Motor neuron (in vitro differentiated cells): ENCODE results near the gene ENTREP3. TPM values are rescaled to one million over a fixed set of nuclear protein-coding genes. Genes with fewer than 3 reads are reported as not detected.
"Not testable (repeated sequence)": the region's sequence is repeated elsewhere in the genome, so short reads cannot be mapped to it uniquely, and the experiment has no call there.

Source experiments
- ATAC-seq, 8 experiments: fragments of 200-7000 bp; cut with Tn5 transposase; replicated peaks in 6 of 8; 2 replicates each; pipeline ENCODE4 v1.8.0; 2021; ENCODE audit warnings: mild to moderate bottlenecking in 8 of 8, moderate library complexity in 8 of 8
- H3K27ac ChIP-seq, 2 donors: fragments of 250-450 bp; sonication (Bioruptor Pico); 2 replicates each; pipeline ENCODE4 v1.9.0; 2021; ENCODE audit warnings: antibody characterized with exemption in 2 of 2, mild to moderate bottlenecking in 2 of 2, moderate library complexity in 1 of 2
- H3K4me1 ChIP-seq, 2 donors: fragments of 250-450 bp; sonication (Bioruptor Pico); replicated peaks in 1 of 2; 2 replicates each; pipeline ENCODE4 v1.6.1; 2021; ENCODE audit warnings: antibody characterized with exemption in 2 of 2, mild to moderate bottlenecking in 2 of 2, moderate library complexity in 1 of 2
- H3K4me3 ChIP-seq, 5 donors: fragments of 250-450 bp; sonication (Bioruptor Pico); 2 replicates each; pipeline ENCODE4 v1.9.0; 2021; ENCODE audit warnings: antibody characterized with exemption in 5 of 5, mild to moderate bottlenecking in 5 of 5, moderate library complexity in 4 of 5
- whole genome bisulfite sequencing, 10 experiments: fragments of 450-650 bp; shearing (Covaris generic); methylation state at CpG; one replicate each; pipeline ENCODE4 v1.0.0; 2022; 5-methylcytosine and 5-hydroxymethylcytosine counted together
- in situ Hi-C, 9 experiments: fragments of 400-800 bp; cut with MboI; loops; one replicate each; pipeline ENCODE4 v1.15.0; 2021; ENCODE audit warnings: low sequenced_read_pairs in 9 of 9, low pct_unique_long_range_greater_than_20kb in 2 of 9; ENCODE audit not compliant: unreplicated experiment in 9 of 9
- total RNA-seq, 8 experiments: library from RNA; unstranded; fragments of 300-600 nt; gene quantifications; 2 replicates each; pipeline versions ENCODE4 v1.2.3 to v1.2.4, GENCODE V29; 2022

The ENTREP3 gene
- total RNA-seq, 8 experiments from 2014 or later: 5.5 to 38.6 (median 22.6) TPM

- 0 to 3% (median 0%) methylated on average over 1 to 18 of the region's 19 CpGs; no CpG with 5 or more reads in 3 of the 10 experiments for WGBS, 10 experiments
- in situ Hi-C loops: no loop called here
- H3K4me1 ChIP-seq: peaks cover 17 to 18% of the 10 kb centered on the region in 2 donors
- peak overlapping the region; percentile 40 to 69 for H3K27ac ChIP-seq
- H3K4me3 ChIP-seq: peak overlapping the region; percentile 43 to 47 (median 45)
- peak; percentile 49 to 63 (median 56) for ATAC-seq
Measured at GRCh38 chr1:155226910-155227260, 28.4 kb downstream of the ENTREP3 start.

DNA sequence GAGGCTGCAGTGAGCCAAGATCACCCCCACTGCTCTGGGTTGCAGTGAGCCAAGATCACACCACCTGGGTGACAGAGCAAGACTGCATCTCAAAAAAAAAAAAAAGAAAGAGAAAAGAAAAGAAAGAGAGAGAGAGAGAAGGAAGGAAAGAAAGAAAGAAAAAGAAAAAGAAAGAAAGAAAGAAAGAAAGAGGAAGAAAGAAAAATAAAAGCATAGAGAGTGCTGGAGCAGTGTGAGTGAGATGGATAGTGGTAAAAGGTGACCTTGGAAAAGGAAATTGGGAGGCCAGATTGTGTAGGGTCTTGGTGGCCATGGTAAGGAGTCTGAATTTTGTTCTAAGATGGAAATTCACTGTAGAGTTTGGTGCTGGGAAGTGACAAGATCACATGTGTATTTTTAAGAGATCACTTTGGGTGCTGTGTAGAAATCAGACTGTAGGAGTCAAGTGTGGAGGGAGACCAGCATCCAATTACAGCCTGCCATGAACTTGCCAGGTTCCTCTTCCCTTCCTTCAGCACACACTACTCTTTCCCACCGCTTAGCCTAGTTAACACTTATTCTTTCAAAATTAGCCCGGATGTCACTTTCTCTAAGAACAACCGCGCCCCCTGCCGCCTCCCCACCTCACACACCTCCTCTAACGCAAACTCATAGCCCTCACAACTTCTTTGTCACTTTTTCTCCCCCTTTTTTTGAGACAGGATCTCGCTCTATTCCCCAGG is 28.9 kb downstream of the ENTREP3 start:
- 0 to 13% (median 0%) methylated on average over 1 to 7 of the region's 7 CpGs; no CpG with 5 or more reads in 1 of the 10 experiments for WGBS, 10 experiments
- peaks cover 17 to 18% of the 10 kb centered on the region in 2 donors for H3K4me1 ChIP-seq
- peak; percentile 19 to 52 (median 36) for ATAC-seq
- in situ Hi-C loops: no loop called here
- H3K27ac ChIP-seq: peak overlapping the region; percentile 40 to 69
- peak overlapping the region; percentile 43 to 47 (median 45) for H3K4me3 ChIP-seq

- H3K4me3 ChIP-seq, in situ Hi-C loops, ATAC-seq, H3K27ac ChIP-seq: not testable (repeated sequence)
- 90 to 100% (median 99%) methylated on average over 1 to 8 of the region's 8 CpGs; no CpG with 5 or more reads in 2 of the 10 experiments for WGBS, 10 experiments
- H3K4me1 ChIP-seq: peaks cover 17 to 18% of the 10 kb centered on the region in 2 donors
Measured at GRCh38 chr1:155225404-155225759, 29.9 kb downstream of the ENTREP3 start.

DNA sequence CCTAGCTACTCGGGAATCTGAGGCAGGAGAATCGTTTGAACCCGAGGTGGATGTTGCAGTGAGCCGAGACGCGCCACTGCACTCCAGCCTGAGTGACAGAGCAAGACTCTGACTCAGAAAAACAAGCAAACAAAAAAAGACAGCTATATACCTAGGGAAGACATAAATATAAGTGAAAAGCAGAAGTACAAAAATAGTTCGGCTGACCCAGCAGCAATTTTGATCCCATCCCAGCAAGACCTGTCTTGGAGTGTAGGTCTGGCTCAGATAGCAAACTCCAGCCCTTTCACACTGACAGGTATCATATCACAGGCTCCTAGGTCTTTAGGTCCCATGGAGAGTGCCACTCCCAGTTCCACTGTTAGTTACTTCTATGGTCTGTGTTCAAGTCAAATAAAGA is 32.2 kb downstream of the ENTREP3 start:
- ATAC-seq: no peak
- in situ Hi-C loops: no loop called here
- Histone ChIP-seq H3K4me1 (peaks cover 24% of the 10 kb centered on the region in 2 donors), H3K4me3 (no peak overlapping the region), H3K27ac (no peak overlapping the region)
- 83 to 100% (median 95%) methylated on average over 1 to 7 of the region's 7 CpGs; no CpG with 5 or more reads in 3 of the 10 experiments for WGBS, 10 experiments

- ATAC-seq, H3K27ac ChIP-seq, in situ Hi-C loops, H3K4me3 ChIP-seq: not testable (repeated sequence)
- H3K4me1 ChIP-seq: peaks cover 14 to 15% of the 10 kb centered on the region in 2 donors
- WGBS, 10 experiments: 40 to 100% (median 95%) methylated on average over 1 to 10 of the region's 10 CpGs; no CpG with 5 or more reads in 3 of the 10 experiments
Measured at GRCh38 chr1:155220211-155220965, 34.9 kb downstream of the ENTREP3 start.

GRCh38 chr1:155219592-155220031 is 35.7 kb downstream of the ENTREP3 start:
- WGBS, 10 experiments: 0 to 30% methylated on average over 1 of the region's 1 CpG; no CpG with 5 or more reads in 8 of the 10 experiments
- in situ Hi-C loops: no loop called here
- no peak overlapping the region for H3K4me3 ChIP-seq

DNA sequence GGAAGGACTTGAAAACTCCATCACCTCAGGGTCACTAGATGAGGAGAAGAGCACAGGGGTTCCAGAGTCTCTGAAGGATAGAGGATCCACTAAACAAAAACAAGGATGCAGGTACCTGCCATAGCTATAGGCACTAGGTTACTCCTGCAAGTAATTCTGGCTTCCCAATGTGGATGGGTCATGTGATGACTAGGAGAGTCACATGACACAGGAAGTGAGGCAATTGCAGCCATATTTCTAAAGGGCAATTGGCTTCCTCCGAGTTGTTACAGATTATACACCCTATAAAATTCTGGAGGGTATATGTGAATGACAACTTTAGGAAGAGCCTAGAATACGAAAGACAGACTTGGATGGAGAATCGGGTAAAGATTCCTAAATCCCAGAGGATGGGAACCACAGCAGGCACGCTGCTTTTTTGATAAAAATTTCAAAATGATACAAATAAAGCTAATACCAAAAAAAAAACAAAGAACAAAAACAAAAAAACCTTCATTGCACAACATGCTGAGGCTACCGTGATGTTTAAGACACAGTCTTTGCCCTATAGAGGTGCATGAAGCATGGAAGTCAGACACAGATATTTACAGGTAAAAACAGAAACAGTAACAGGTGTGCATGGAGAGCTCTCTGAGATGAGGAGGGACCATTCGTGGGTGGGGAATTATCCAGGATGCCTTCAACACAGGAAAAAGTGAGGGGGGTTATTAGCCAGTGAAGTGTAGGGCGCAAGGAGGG is 36.3 kb downstream of the ENTREP3 start:
- ATAC-seq: peak; percentile 35 to 76 (median 69)
- peak overlapping the region in 2 of 5 donors; percentile 8 to 17 for H3K4me3 ChIP-seq
- H3K27ac ChIP-seq: peak overlapping the region in 1 of 2 donors; percentile 7
- WGBS, 10 experiments: 5 to 67% (median 48%) methylated on average over 1 to 7 of the region's 7 CpGs
- peaks cover 13 to 14% of the 10 kb centered on the region in 2 donors for H3K4me1 ChIP-seq
- in situ Hi-C loops: no loop called here

More at GRCh38 chr1:155219592-155220031, 35.7 kb downstream of the ENTREP3 start:
- H3K4me1 ChIP-seq: peaks cover 13 to 14% of the 10 kb centered on the region in 2 donors
- peak in 6 of 8 experiments; percentile 25 to 66 (median 58) for ATAC-seq
- H3K27ac ChIP-seq: peak overlapping the region in 1 of 2 donors; percentile 7

DNA sequence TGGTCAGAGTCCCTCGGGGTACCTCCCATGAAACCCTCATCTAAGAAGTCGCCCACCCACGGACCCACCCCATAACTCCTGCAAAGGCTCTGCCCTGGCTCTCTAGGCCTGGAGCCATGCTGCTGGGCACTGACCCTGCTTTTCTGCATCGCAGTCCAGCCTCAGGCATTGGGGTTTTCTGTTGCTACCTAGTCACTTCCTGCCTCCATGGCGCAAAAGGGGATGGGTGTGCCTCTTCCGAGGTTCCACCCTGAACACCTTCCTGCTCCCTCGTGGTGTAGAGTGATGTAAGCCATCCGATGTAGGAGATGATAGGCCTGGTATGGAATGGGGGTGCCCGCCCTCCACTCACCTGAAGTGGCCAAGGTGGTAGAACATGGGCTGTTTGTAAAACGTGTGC is 40.6 kb downstream of the ENTREP3 start:
- no CpG with 5 or more reads among the region's 10 CpGs for WGBS, 10 experiments
- in situ Hi-C loops, ATAC-seq: not testable (repeated sequence)

DNA sequence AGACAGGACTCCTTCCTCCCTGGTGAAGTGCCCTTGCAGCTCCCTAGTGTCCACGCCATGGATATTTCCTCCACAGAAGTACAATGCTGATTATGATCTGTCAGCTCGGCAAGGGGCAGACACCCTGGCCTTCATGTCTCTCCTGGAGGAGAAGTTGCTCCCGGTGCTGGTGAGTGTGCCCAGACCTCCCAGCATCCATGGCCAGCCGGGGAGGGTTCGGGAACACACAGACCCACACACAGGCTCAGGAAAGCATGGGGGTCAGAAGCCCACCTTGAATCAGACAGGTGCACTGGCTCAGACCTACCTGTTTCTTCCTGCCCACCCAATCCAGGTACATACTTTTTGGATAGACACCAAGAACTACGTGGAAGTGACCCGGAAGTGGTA is 43.2 kb downstream of the ENTREP3 start:
- in situ Hi-C loops, ATAC-seq, H3K4me3 ChIP-seq, H3K27ac ChIP-seq: not testable (repeated sequence)
- WGBS, 10 experiments: 100% methylated on average over 2 of the region's 7 CpGs; no CpG with 5 or more reads in 8 of the 10 experiments
- peaks cover 0 to 15% of the 10 kb centered on the region in 2 donors for H3K4me1 ChIP-seq

More for the DNA sequence above, 40.6 kb downstream of the ENTREP3 start:
- peaks cover 11 to 15% of the 10 kb centered on the region in 2 donors for H3K4me1 ChIP-seq
- H3K4me3 ChIP-seq, H3K27ac ChIP-seq: not testable (repeated sequence)

GRCh38 chr1:155211381-155212050 is 43.8 kb downstream of the ENTREP3 start:
- H3K4me3 ChIP-seq, ATAC-seq, H3K27ac ChIP-seq, in situ Hi-C loops: not testable (repeated sequence)
- H3K4me1 ChIP-seq: peaks cover 3 to 19% of the 10 kb centered on the region in 2 donors
- WGBS, 10 experiments: 73 to 95% (median 95%) methylated on average over 3 to 10 of the region's 13 CpGs; no CpG with 5 or more reads in 6 of the 10 experiments

- 60 to 100% (median 81%) methylated on average over 1 to 4 of the region's 4 CpGs; no CpG with 5 or more reads in 5 of the 10 experiments for WGBS, 10 experiments
- H3K4me3 ChIP-seq: no peak overlapping the region
- in situ Hi-C loops: no loop called here
- ATAC-seq: no peak
- no peak overlapping the region for H3K27ac ChIP-seq
- H3K4me1 ChIP-seq: peaks cover 13 to 27% of the 10 kb centered on the region in 2 donors
Measured at GRCh38 chr1:155210314-155211104, 44.8 kb downstream of the ENTREP3 start.
